K562 treated with DMSO at 1 percent for 24 hours (cell line): Measurements from ENCODE around the gene ALPL. TPM values are rescaled to one million over a fixed set of nuclear protein-coding genes. Genes with fewer than 3 reads are reported as not detected.

Experiments used
- total RNA-seq: library from RNA; unstranded; fragments of 300-600 nt; gene quantifications from 2 replicates; pipeline ENCODE4 v1.2.3, GENCODE V29; 2022; ENCODE audit warnings: low read depth; ENCODE audit not compliant: insufficient read depth

The ALPL gene
- total RNA-seq: 0.24 TPM in 1 of 2 replicates, not detected in the other

GRCh38 chr1:21509351-21510112, at the start of gene ALPL:
Gene ALPL (plus strand): TSS chr1:21509423. CDS start chr1:21554082, 44,659 bp downstream.

Other genes starting within 250 kb of the ALPL start
- 31.1 and 31.9 TPM in 2 replicates for gene ECE1, start 219.0 kb upstream of the ALPL start, total RNA-seq
- 10.6 and 12.4 TPM in 2 replicates for gene NBPF3, start 69.3 kb upstream of the ALPL start, total RNA-seq
- 33.7 and 34.4 TPM in 2 replicates for gene RAP1GAP, start 159.9 kb downstream of the ALPL start, total RNA-seq